OCI-LY7 (cell line): ENCODE data around the gene ADAMTS8.

Source experiments
- EZH2phosphoT487 ChIP-seq: fragments of 200-600 bp; sonication (generic); IDR thresholded peaks from 2 replicates; pipeline ENCODE4 v1.6.1; 2018; ENCODE audit warnings: low read depth, borderline replicate concordance, mild to moderate bottlenecking, mixed run types, antibody characterized with exemption, low read length, moderate library complexity, mixed read lengths
- TF ChIP-seq, protein P1 (sequence below): fragments of 200-600 bp; sonication (generic); conservative IDR thresholded peaks from 2 replicates; pipeline ENCODE4 v1.5.1; 2014; ENCODE audit warnings: mild to moderate bottlenecking, antibody characterized with exemption, low read length, moderate library complexity, mixed read lengths

DNA sequence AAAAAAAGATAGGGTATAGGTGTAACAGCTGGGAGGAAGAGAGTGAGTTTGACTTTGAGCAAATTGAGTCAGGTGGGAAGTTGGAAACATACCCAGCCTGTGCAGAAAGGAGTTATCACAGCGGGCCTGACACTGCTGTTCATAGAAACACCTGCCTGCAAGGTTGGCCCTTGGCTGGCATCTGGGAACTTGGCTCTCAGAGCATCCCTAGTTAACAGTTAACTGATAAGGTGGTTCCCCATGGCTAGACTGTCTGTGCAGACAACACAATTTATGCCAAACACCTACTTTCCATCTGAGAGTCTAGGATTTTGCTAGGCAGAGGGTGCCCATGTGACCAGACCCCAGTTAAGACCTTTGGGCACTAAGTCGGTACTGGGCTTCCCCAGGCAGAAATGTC, 31.4 kb downstream of the ADAMTS8 start:
- TF ChIP-seq, protein P1, sequence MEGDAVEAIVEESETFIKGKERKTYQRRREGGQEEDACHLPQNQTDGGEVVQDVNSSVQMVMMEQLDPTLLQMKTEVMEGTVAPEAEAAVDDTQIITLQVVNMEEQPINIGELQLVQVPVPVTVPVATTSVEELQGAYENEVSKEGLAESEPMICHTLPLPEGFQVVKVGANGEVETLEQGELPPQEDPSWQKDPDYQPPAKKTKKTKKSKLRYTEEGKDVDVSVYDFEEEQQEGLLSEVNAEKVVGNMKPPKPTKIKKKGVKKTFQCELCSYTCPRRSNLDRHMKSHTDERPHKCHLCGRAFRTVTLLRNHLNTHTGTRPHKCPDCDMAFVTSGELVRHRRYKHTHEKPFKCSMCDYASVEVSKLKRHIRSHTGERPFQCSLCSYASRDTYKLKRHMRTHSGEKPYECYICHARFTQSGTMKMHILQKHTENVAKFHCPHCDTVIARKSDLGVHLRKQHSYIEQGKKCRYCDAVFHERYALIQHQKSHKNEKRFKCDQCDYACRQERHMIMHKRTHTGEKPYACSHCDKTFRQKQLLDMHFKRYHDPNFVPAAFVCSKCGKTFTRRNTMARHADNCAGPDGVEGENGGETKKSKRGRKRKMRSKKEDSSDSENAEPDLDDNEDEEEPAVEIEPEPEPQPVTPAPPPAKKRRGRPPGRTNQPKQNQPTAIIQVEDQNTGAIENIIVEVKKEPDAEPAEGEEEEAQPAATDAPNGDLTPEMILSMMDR: no peak
- no peak for TF ChIP-seq EZH2phosphoT487
